Suprapubic skin (tissue), 3 donors: ENCODE measurements around the gene TMEM63A.

Experiments
- CTCF ChIP-seq, 2 donors: fragments of 200-600 bp in 1 of 2; fragments of 450-650 bp in 1 of 2; sonication (generic) in 1 of 2; IDR thresholded peaks; one replicate each; pipeline ENCODE4 v1.5.1; 2016 to 2019; ENCODE audit warnings: antibody characterized with exemption in 2 of 2, mild to moderate bottlenecking in 1 of 2, moderate library complexity in 1 of 2
- POLR2A ChIP-seq, 2 donors: fragments of 450-650 bp; IDR thresholded peaks; one replicate each; pipeline ENCODE4 v1.6.1; 2017; ENCODE audit warnings: antibody characterized with exemption in 2 of 2, mild to moderate bottlenecking in 2 of 2, moderate library complexity in 2 of 2

DNA sequence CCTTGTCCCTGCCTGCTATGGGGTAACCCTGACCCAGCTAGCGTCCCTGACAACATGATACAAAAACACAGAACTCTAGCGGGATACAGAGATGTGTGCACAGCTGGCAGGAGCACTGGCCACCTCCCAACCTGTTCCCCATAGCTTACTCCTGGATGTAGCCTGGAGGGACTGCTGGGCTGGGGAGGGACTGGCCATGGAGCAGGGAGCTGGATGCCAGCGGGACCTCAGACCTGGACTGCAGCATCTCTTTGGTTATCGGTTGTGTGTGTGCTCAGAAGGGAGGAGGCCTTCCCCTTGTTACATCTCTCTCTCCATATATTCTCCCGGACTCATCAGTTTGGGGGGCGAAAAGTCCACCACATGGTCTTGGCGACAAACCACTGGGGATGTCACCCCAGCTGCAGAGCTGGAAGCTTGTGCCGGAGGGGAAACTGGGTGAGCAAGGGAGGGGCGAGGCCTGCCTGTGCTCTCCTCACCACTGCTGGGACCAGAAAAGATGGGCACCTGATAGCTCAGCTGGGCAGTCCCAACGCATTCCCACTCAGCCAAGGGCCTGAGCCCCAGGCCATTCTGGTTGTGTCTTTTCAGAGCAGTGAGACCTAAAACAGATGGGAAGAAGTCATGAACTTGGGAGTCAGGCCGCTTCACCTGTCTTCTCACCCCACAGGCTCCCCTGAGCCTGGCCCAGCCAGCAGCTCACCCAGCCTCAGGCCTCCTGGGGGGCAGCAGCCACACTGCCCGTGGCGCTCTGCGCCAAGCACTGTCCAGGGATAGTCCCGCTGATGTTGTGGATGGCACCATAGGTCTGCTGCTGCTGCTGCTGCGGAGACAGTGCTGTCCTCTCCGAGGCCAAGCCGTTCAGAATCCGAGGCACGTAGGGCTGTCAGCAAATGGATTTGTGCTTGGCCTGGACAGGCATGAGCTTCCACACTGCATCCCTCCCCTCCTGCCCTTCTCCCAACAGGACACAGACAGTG lies 35.6 kb downstream of the TMEM63A start:
- TF ChIP-seq CTCF (IDR thresholded peaks at IDR 0.05): no peak
- TF ChIP-seq POLR2A (IDR thresholded peaks at IDR 0.05): no peak
